ENCODE results near the gene THAP11.

The THAP11 gene

DNA sequence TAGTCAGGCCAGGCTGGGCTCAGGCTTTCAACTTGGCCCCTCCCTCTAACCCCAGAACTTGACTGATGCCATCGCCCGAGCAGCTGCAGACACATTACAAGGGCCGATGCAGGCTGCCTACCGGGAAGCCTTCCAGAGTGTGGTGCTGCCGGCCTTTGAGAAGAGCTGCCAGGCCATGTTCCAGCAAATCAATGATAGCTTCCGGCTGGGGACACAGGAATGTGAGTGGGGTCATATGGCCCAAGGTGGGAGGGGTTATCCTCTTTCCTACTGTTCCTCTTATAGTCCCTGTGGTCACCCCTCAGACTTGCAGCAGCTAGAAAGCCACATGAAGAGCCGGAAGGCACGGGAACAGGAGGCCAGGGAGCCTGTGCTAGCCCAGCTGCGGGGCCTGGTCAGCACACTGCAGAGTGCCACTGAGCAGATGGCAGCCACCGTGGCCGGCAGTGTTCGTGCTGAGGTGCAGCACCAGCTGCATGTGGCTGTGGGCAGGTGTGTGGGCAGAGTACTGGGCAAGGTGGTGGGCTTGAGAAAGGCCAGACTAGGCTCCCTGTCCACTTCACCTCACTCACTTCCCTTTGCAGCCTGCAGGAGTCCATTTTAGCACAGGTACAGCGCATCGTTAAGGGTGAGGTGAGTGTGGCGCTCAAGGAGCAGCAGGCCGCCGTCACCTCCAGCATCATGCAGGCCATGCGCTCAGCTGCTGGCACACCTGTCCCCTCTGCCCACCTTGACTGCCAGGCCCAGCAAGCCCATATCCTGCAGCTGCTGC, 40.4 kb downstream of the THAP11 start:
- no peak overlapping the region for H3K4me3 ChIP-seq (ENCODE audit: low read depth, low read length)
- DNase-seq (ENCODE audit: low read depth) = no peak
- TF ChIP-seq, protein P1, sequence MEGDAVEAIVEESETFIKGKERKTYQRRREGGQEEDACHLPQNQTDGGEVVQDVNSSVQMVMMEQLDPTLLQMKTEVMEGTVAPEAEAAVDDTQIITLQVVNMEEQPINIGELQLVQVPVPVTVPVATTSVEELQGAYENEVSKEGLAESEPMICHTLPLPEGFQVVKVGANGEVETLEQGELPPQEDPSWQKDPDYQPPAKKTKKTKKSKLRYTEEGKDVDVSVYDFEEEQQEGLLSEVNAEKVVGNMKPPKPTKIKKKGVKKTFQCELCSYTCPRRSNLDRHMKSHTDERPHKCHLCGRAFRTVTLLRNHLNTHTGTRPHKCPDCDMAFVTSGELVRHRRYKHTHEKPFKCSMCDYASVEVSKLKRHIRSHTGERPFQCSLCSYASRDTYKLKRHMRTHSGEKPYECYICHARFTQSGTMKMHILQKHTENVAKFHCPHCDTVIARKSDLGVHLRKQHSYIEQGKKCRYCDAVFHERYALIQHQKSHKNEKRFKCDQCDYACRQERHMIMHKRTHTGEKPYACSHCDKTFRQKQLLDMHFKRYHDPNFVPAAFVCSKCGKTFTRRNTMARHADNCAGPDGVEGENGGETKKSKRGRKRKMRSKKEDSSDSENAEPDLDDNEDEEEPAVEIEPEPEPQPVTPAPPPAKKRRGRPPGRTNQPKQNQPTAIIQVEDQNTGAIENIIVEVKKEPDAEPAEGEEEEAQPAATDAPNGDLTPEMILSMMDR (IDR thresholded peaks at IDR 0.05; ENCODE audit: insufficient read depth, low read depth, low read length, missing control alignments) = no peak

DNA sequence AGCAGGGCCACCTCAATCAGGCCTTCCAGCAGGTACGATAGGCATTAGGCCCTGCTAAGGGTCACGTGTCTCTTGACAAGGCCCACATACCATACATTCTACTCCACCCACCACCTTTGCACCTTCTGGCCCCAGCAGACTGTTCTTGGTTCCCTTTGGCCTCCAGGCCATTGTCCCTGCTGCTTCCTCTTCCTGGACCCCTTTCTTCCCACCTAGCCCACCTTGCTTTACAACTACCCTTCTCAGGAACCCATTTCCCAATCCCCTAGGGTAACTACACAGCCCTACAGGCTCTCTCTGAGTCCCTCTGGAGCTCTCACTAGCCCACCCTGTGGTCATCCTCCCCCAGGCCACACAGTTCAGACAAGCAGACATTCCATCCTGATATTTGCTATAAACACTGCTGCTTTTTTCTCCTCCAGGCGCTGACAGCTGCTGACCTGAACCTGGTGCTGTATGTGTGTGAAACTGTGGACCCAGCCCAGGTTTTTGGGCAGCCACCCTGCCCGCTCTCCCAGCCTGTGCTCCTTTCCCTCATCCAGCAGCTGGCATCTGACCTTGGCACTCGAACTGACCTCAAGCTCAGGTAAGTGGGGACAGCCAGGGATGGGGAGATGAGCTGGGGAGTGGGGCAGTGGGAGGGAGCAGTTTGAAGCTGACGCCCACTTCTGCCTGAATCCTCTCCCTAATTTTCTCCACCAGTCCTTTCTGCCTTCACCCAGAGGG, 41.2 kb downstream of the THAP11 start:
- H3K4me3 ChIP-seq (ENCODE audit: low read depth, low read length) = no peak overlapping the region
- DNase-seq (ENCODE audit: low read depth) = no peak
- TF ChIP-seq, protein P1 (IDR thresholded peaks at IDR 0.05; ENCODE audit: insufficient read depth, low read depth, low read length, missing control alignments) = no peak

DNA sequence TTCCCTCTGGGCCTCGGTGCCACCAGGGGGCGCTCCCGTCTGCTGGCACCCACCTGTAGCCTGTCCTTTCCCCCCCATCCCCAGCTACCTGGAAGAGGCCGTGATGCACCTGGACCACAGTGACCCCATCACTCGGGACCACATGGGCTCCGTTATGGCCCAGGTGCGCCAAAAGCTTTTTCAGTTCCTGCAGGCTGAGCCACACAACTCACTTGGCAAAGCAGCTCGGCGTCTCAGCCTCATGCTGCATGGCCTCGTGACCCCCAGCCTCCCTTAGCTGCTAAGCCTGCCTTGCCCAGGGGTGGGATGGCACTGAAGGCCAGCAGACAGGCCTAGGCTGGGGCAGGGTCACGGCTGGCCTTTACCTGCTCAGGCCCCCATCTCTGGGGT, 41.7 kb downstream of the THAP11 start:
- no peak overlapping the region for H3K4me3 ChIP-seq (ENCODE audit: low read depth, low read length)
- TF ChIP-seq, protein P1 (IDR thresholded peaks at IDR 0.05; ENCODE audit: insufficient read depth, low read depth, low read length, missing control alignments) = peak; percentile 92
- DNase-seq (ENCODE audit: low read depth) = peak; percentile 68

DNA sequence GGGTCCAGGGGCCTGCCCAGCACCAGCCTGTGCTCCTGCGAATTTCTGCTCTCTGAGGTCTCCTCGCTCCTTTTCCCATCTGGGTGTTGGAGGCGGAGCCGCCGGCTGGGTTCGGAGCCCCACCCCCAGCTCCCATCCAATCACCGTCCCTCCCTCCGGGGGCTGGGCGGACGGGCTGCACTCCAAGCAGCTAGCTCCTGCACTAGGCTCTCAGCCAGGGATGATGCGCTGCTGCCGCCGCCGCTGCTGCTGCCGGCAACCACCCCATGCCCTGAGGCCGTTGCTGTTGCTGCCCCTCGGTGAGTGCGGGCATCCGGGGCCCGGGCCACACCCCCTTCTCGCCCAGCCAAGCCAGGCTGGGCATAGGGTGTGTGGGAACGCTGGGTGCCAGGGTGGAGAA, 42.6 kb downstream of the THAP11 start, which contains the start of gene NRN1L:
Gene NRN1L (plus strand): TSS at position 202 of the 400 bp plus-strand sequence. CDS start 19 bp downstream, at position 221.
- TF ChIP-seq, protein P1 (IDR thresholded peaks at IDR 0.05; ENCODE audit: insufficient read depth, low read depth, low read length, missing control alignments) = no peak
- H3K4me3 ChIP-seq (ENCODE audit: low read depth, low read length) = no peak within 1 kb of the TSS
- DNase-seq (ENCODE audit: low read depth) = no peak

DNA sequence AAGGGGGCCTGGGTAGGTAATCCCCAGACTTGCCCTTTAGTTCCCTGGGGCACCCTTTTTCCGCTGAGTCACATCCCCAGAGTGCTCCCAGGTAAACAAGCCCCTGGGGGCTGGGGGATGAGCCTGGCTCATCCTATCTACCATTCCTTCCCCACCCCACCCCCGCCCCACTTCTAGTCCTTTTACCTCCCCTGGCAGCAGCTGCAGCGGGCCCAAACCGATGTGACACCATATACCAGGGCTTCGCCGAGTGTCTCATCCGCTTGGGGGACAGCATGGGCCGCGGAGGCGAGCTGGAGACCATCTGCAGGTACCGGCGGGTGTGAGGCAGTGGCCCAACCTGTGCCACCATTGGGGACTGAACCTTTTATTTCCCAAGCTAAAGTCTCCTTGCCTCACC, 43.4 kb downstream of the THAP11 start:
- no peak for DNase-seq (ENCODE audit: low read depth)
- TF ChIP-seq, protein P1 (IDR thresholded peaks at IDR 0.05; ENCODE audit: insufficient read depth, low read depth, low read length, missing control alignments) = no peak
- H3K4me3 ChIP-seq (ENCODE audit: low read depth, low read length) = no peak overlapping the region

DNA sequence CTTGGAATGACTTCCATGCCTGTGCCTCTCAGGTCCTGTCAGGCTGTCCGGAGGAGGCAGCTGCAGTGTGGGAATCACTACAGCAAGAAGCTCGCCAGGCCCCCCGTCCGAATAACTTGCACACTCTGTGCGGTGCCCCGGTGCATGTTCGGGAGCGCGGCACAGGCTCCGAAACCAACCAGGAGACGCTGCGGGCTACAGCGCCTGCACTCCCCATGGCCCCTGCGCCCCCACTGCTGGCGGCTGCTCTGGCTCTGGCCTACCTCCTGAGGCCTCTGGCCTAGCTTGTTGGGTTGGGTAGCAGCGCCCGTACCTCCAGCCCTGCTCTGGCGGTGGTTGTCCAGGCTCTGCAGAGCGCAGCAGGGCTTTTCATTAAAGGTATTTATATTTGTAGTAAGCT, 43.9 kb downstream of the THAP11 start:
- TF ChIP-seq, protein P1 (IDR thresholded peaks at IDR 0.05; ENCODE audit: insufficient read depth, low read depth, low read length, missing control alignments) = no peak
- no peak for DNase-seq (ENCODE audit: low read depth)
- H3K4me3 ChIP-seq (ENCODE audit: low read depth, low read length) = no peak overlapping the region
